NCI-H2196 treated with DMSO at 0.1 percent for 48 hours (cell line): ENCODE data around the gene PPIL6.

Experiments used
- DNase-seq: peaks from one replicate; lab custom pipeline; 2025; ENCODE audit not compliant: unreplicated experiment; lab: John Stamatoyannopoulos, UW

PPIL6 gene

GRCh38 chr6:109449795-109450673 is 9.6 kb upstream of the PPIL6 start:
- DNase-seq, result no peak

- no peak for DNase-seq
Observed at GRCh38 chr6:109449064-109449794, 8.8 kb upstream of the PPIL6 start.

GRCh38 chr6:109448615-109449014 is 8.2 kb upstream of the PPIL6 start:
- DNase-seq, result no peak

- no peak for DNase-seq
Observed at GRCh38 chr6:109447878-109448555, 7.6 kb upstream of the PPIL6 start.

- DNase-seq, result no peak
Observed at GRCh38 chr6:109447087-109447486, 6.7 kb upstream of the PPIL6 start.

- DNase-seq, result no peak
Observed at GRCh38 chr6:109446541-109446940, 6.1 kb upstream of the PPIL6 start.

- no peak for DNase-seq
Observed at GRCh38 chr6:109446072-109446471, 5.6 kb upstream of the PPIL6 start.

GRCh38 chr6:109445382-109445781 is 5.0 kb upstream of the PPIL6 start:
- DNase-seq, result no peak

- no peak for DNase-seq
Observed at GRCh38 chr6:109443425-109443950, 3.1 kb upstream of the PPIL6 start.

- no peak for DNase-seq
Observed at GRCh38 chr6:109442393-109442924, 2.0 kb upstream of the PPIL6 start.

GRCh38 chr6:109441069-109441816 is 815 bp upstream of the PPIL6 start:
- DNase-seq, result no peak

- DNase-seq, result no peak
Observed at GRCh38 chr6:109436041-109436440, 4.4 kb downstream of the PPIL6 start.

- DNase-seq, result no peak
Observed at GRCh38 chr6:109434456-109434855, 6.0 kb downstream of the PPIL6 start.

- no peak for DNase-seq
Observed at GRCh38 chr6:109429496-109429895, 10.9 kb downstream of the PPIL6 start.

- no peak for DNase-seq
Observed at GRCh38 chr6:109428889-109429477, 11.4 kb downstream of the PPIL6 start.

GRCh38 chr6:109424946-109425345 is 15.5 kb downstream of the PPIL6 start:
- DNase-seq, result no peak

- DNase-seq, result no peak
Observed at GRCh38 chr6:109421184-109421583, 19.2 kb downstream of the PPIL6 start.

- no peak for DNase-seq
Observed at GRCh38 chr6:109420751-109421150, 19.7 kb downstream of the PPIL6 start.

- DNase-seq, result no peak
Observed at GRCh38 chr6:109417646-109418045, 22.8 kb downstream of the PPIL6 start.

- no peak for DNase-seq
Observed at GRCh38 chr6:109411034-109411433, 29.4 kb downstream of the PPIL6 start.
